ENCODE measurements around the gene MYADM. TPM values are rescaled to one million over a fixed set of nuclear protein-coding genes. Genes with fewer than 3 reads are reported as not detected.

The MYADM gene
- total RNA-seq, 4 donors from 2014 or later, result 4.5 to 12.6 (median 8.8) TPM

DNA sequence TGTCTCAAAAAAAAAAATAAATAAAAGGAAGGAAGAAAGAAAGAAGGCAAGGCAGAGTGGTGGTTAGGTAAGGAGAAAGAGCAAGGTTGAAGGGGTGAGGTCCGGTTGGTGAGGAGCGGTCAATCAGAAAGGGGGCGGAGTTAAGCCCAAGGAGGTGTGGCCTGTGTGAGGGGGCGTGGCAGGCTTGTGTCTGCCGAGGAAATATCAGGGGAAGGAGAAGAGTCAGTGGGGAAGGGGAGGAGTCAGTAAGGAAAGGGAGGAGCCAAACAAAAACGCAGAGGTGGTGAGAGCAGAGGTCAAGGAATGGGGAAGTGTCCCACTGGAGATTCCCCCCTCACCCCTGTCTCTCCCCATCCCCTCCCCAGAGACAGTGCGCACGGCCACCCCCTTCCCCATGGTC is 47.3 kb downstream of the MYADM start:
- no peaks in the 10 kb centered on the region for H3K36me3 ChIP-seq
- no peak overlapping the region for H3K27ac ChIP-seq
- TF ChIP-seq, protein P1, sequence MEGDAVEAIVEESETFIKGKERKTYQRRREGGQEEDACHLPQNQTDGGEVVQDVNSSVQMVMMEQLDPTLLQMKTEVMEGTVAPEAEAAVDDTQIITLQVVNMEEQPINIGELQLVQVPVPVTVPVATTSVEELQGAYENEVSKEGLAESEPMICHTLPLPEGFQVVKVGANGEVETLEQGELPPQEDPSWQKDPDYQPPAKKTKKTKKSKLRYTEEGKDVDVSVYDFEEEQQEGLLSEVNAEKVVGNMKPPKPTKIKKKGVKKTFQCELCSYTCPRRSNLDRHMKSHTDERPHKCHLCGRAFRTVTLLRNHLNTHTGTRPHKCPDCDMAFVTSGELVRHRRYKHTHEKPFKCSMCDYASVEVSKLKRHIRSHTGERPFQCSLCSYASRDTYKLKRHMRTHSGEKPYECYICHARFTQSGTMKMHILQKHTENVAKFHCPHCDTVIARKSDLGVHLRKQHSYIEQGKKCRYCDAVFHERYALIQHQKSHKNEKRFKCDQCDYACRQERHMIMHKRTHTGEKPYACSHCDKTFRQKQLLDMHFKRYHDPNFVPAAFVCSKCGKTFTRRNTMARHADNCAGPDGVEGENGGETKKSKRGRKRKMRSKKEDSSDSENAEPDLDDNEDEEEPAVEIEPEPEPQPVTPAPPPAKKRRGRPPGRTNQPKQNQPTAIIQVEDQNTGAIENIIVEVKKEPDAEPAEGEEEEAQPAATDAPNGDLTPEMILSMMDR (IDR thresholded peaks at IDR 0.05 in 4 of 5, conservative IDR thresholded peaks at IDR 0.05 in 1 of 5), result no peak
- TF ChIP-seq POLR2A (IDR thresholded peaks at IDR 0.05), result no peak
- DNase-seq (no peak), ATAC-seq (no peak)
- in situ Hi-C loops (cut with MboI; ENCODE audit: low sequenced_read_pairs in 4 of 4) (loop anchor here in 2 of 4 donors (5.0 kb wide), 2 partner anchors 107 to 117 kb away; no protein-coding TSS in a partner anchor), intact Hi-C loops (cut with DNase I; ENCODE audit: low total_unique reads) (no loop called here)
- no peaks in the 10 kb centered on the region for H3K4me1 ChIP-seq
- no peak overlapping the region for H3K4me3 ChIP-seq
- no peaks in the 10 kb centered on the region for H3K9me3 ChIP-seq
- H3K27me3 ChIP-seq, result peaks cover 32 to 35% (median 33%) of the 10 kb centered on the region in 3 donors

DNA sequence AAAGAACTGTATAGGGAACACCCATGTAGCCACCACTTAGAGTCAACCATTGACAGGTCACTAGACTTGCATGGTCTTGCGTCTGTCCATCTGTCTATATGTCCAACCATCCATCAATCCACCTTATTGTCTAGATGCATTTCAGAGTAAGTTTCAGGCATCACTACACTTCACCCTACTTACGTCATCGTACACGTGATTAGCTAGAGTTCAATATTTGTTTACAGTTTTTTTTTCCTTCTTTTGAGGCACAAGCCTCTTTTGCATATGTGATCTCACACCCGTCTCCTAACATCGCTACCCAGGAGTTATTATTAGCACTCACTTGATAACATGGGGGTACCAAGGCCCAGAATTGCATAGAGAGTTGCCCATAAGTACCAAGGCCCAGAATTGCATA is 48.3 kb downstream of the MYADM start:
- ATAC-seq (no peak), DNase-seq (no peak)
- in situ Hi-C loops (cut with MboI; ENCODE audit: low sequenced_read_pairs in 4 of 4) (no loop called here), intact Hi-C loops (cut with DNase I; ENCODE audit: low total_unique reads) (no loop called here)
- Histone ChIP-seq H3K4me3 (no peak overlapping the region), H3K27ac (no peak overlapping the region), H3K9me3 (no peaks in the 10 kb centered on the region), H3K27me3 (peaks cover 23 to 26% (median 23%) of the 10 kb centered on the region in 3 donors), H3K4me1 (no peaks in the 10 kb centered on the region), H3K36me3 (no peaks in the 10 kb centered on the region)
- TF ChIP-seq, protein P1 (IDR thresholded peaks at IDR 0.05 in 4 of 5, conservative IDR thresholded peaks at IDR 0.05 in 1 of 5), result no peak
- no peak for TF ChIP-seq POLR2A (IDR thresholded peaks at IDR 0.05)

DNA sequence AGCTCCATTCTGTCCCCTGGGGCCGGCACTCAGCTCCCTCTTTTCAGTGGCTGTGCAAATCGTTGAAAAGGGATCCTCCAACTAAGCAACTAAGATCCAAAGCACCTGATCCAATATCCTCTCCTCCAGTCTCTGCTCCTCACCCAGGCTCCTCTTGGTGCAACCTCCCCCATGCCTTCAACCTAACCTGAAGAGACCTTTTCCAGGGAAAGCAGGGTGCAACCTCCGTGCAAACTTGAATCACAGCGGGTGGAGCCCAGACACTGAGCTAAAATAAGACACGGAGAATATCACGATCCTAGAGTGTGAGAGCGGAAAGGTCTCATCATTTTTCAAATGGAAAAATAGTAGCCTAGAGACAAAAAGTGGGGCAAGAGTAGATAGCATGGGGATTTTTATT is 49.7 kb downstream of the MYADM start:
- Histone ChIP-seq H3K27ac (no peak overlapping the region), H3K27me3 (peaks cover 10 to 13% (median 11%) of the 10 kb centered on the region in 3 donors), H3K4me3 (no peak overlapping the region), H3K9me3 (no peaks in the 10 kb centered on the region), H3K36me3 (no peaks in the 10 kb centered on the region), H3K4me1 (no peaks in the 10 kb centered on the region)
- DNase-seq, result no peak
- ATAC-seq, result no peak
- intact Hi-C loops (cut with DNase I; ENCODE audit: low total_unique reads), result no loop called here
- no peak for TF ChIP-seq POLR2A (IDR thresholded peaks at IDR 0.05)
- TF ChIP-seq, protein P1 (IDR thresholded peaks at IDR 0.05 in 4 of 5, conservative IDR thresholded peaks at IDR 0.05 in 1 of 5), result no peak
- in situ Hi-C loops (cut with MboI; ENCODE audit: low sequenced_read_pairs in 4 of 4), result no loop called here

Other genes starting within 250 kb of the MYADM start
- gene DPRX, start 235.9 kb upstream of the MYADM start, total RNA-seq, result 1 to 10 TPM in 1 of 4 donors, not detected in 3; 3.0 TPM
- gene NLRP12, start 43.6 kb upstream of the MYADM start, total RNA-seq, result under 1 TPM in 3 of 4 donors, not detected in 1; 0.31 to 0.52 (median 0.35) TPM
- gene PRKCG, start 14.3 kb downstream of the MYADM start, total RNA-seq, result not detected
- not detected for gene CACNG7, start 41.4 kb downstream of the MYADM start, total RNA-seq
- under 1 TPM; 0.02 to 0.10 (median 0.05) TPM for gene CACNG8, start 95.1 kb downstream of the MYADM start, total RNA-seq
- 10 to 100 TPM; 25.2 to 50.3 (median 31.0) TPM for gene CACNG6, start 123.8 kb downstream of the MYADM start, total RNA-seq
- not detected for gene VSTM1, start 196.0 kb downstream of the MYADM start, total RNA-seq
- not detected for gene TARM1, start 213.5 kb downstream of the MYADM start, total RNA-seq
- 1 to 10 TPM in 1 of 4 donors, under 1 TPM in 2, not detected in 1; 0.29 to 3.0 (median 0.69) TPM for gene OSCAR, start 232.9 kb downstream of the MYADM start, total RNA-seq
- 10 to 100 TPM; 29.5 to 84.9 (median 60.6) TPM for gene NDUFA3, start 235.0 kb downstream of the MYADM start, total RNA-seq
- 10 to 100 TPM in 3 of 4 donors, 1 to 10 TPM in 1; 7.5 to 18.1 (median 17.5) TPM for gene TFPT, start 247.8 kb downstream of the MYADM start, total RNA-seq
- 10 to 100 TPM; 26.6 to 39.4 (median 37.2) TPM for gene PRPF31, start 247.9 kb downstream of the MYADM start, total RNA-seq